PC-9 (cell line): ENCODE measurements around the gene PRKAG1. TPM values are rescaled to one million over a fixed set of nuclear protein-coding genes. Genes with fewer than 3 reads are reported as not detected.

Source experiments
- BruUV-seq: library from RNA; stranded (reverse); fragments of 400-500 nt; replicated peaks from 2 replicates; lab custom pipeline; 2021; lab: Mats Ljungman, UMichigan
- CTCF ChIA-PET: fragments of 300-600 bp; sonication (Branson Sonifier 250); formaldehyde crosslinking; loops from one replicate; lab custom pipeline; 2022; ENCODE audit warnings: antibody characterized with exemption; lab: Charles Lee
- POLR2A ChIA-PET: fragments of 300-600 bp; sonication (Branson Sonifier 250); formaldehyde crosslinking; loops from one replicate; lab custom pipeline; 2022; ENCODE audit warnings: antibody characterized with exemption; ENCODE audit not compliant: unreplicated experiment; lab: Charles Lee
- DNase-seq, 2 experiments: peaks; one replicate each; pipeline versions ENCODE4 v3.0.0 to v3.0.0-alpha.2; 2015 to 2022; ENCODE audit warnings: mixed read lengths in 1 of 2
- H2AFZ ChIP-seq: fragments of 200-600 bp; sonication (generic); 2 replicates; pipeline ENCODE4 v1.8.1; 2017; ENCODE audit warnings: antibody characterized with exemption
- H3F3A ChIP-seq: fragments of 200-600 bp; sonication (generic); 2 replicates; pipeline ENCODE4 v1.8.1; 2017; ENCODE audit warnings: antibody characterized with exemption, mild to moderate bottlenecking, low read depth; ENCODE audit not compliant: insufficient read depth
- H3K27ac ChIP-seq: fragments of 200-600 bp; sonication (generic); 2 replicates; pipeline ENCODE4 v1.6.1; 2016; ENCODE audit warnings: mixed run types
- H3K27me3 ChIP-seq: fragments of 200-600 bp; sonication (generic); 2 replicates; pipeline ENCODE4 v1.6.1; 2016; ENCODE audit warnings: low read depth, mixed run types; ENCODE audit not compliant: insufficient read depth
- H3K36me3 ChIP-seq: fragments of 200-600 bp; sonication (generic); 2 replicates; pipeline ENCODE4 v1.6.1; 2016; ENCODE audit warnings: low read depth, mixed run types
- H3K4me1 ChIP-seq: fragments of 200-600 bp; sonication (generic); replicated peaks from 2 replicates; pipeline ENCODE4 v1.6.1; 2016; ENCODE audit warnings: mixed run types; ENCODE audit not compliant: insufficient read depth
- H3K4me2 ChIP-seq: fragments of 200-600 bp; sonication (generic); 2 replicates; pipeline ENCODE4 v1.6.1; 2017; ENCODE audit warnings: mixed run types
- H3K4me3 ChIP-seq: fragments of 200-600 bp; sonication (generic); 2 replicates; pipeline ENCODE4 v1.6.1; 2016; ENCODE audit warnings: mixed run types
- H3K79me2 ChIP-seq: fragments of 200-600 bp; sonication (generic); 2 replicates; pipeline ENCODE4 v1.6.1; 2017; ENCODE audit warnings: low read depth, mixed run types
- H3K9me2 ChIP-seq: fragments of 200-600 bp; sonication (generic); 2 replicates; pipeline ENCODE4 v1.8.1; 2017; ENCODE audit warnings: mild to moderate bottlenecking; ENCODE audit not compliant: insufficient read depth
- H3K9me3 ChIP-seq: fragments of 200-600 bp; sonication (generic); 2 replicates; pipeline ENCODE4 v1.8.1; 2016; ENCODE audit warnings: low read depth; ENCODE audit not compliant: insufficient read depth
- H4K20me1 ChIP-seq: fragments of 200-600 bp; sonication (generic); 2 replicates; pipeline ENCODE4 v1.8.1; 2017; ENCODE audit not compliant: insufficient read depth
- CTCF ChIP-seq: fragments of 200-600 bp; sonication (generic); conservative IDR thresholded peaks from 2 replicates; pipeline ENCODE4 v1.6.1; 2017; ENCODE audit warnings: mixed run types, antibody characterized with exemption, mild to moderate bottlenecking, moderate library complexity
- EZH2 ChIP-seq: fragments of 200-600 bp; sonication (generic); IDR thresholded peaks from 2 replicates; pipeline ENCODE4 v1.8.0; 2017; ENCODE audit warnings: antibody characterized with exemption, low read depth
- intact Hi-C: fragments of 100-400 bp; cut with micrococcal nuclease; formaldehyde crosslinking; loops from one replicate; pipeline ENCODE4 v1.10.0; 2022; ENCODE audit not compliant: unreplicated experiment
- total RNA-seq: library from RNA; stranded (reverse); gene quantifications from 2 replicates; pipeline ENCODE4 v1.2.3, GENCODE V29; 2021

PRKAG1 gene
- total RNA-seq, 1 experiment from 2014 or later = 53.6 TPM

GRCh38 chr12:49049566-49050224, 31.1 kb upstream of the PRKAG1 start:
- Histone ChIP-seq H3K4me3 (no peak overlapping the region), H3K4me2 (no peak overlapping the region), H3K27me3 (no peaks in the 10 kb centered on the region), H3K9me2 (no peaks in the 10 kb centered on the region), H3K27ac (no peak overlapping the region), H3F3A (no peaks in the 10 kb centered on the region), H4K20me1 (peaks cover 18% of the 10 kb centered on the region), H3K4me1 (no peaks in the 10 kb centered on the region), H3K9me3 (no peaks in the 10 kb centered on the region), H2AFZ (no peak overlapping the region), H3K79me2 (peaks cover 4% of the 10 kb centered on the region), H3K36me3 (peaks cover 25% of the 10 kb centered on the region)
- no peak for DNase-seq
- no TSS peak for BruUV-seq
- TF ChIP-seq CTCF (no peak), EZH2 (no peak)
- intact Hi-C loops = no loop called here
- ChIA-PET POLR2A (no interaction called here), CTCF (interaction anchor here (1.2 kb wide), 1 partner anchor 22 kb away, joined by 3 read pairs; no protein-coding TSS in a partner anchor)

- H3K9me3 ChIP-seq = no peaks in the 10 kb centered on the region
- H3K36me3 ChIP-seq = peaks cover 26% of the 10 kb centered on the region
- H3K4me1 ChIP-seq = no peaks in the 10 kb centered on the region
- H3K27ac ChIP-seq = no peak overlapping the region
- H3K9me2 ChIP-seq = no peaks in the 10 kb centered on the region
- H3K27me3 ChIP-seq = no peaks in the 10 kb centered on the region
- H2AFZ ChIP-seq = no peak overlapping the region
- CTCF ChIA-PET = interaction anchor here (1.2 kb wide), 1 partner anchor 22 kb away, joined by 3 read pairs; no protein-coding TSS in a partner anchor
- H3K4me3 ChIP-seq = no peak overlapping the region
- TF ChIP-seq EZH2 (no peak), CTCF (no peak)
- H3K4me2 ChIP-seq = no peak overlapping the region
- POLR2A ChIA-PET = no interaction called here
- H3F3A ChIP-seq = no peaks in the 10 kb centered on the region
- BruUV-seq = no TSS peak
- peaks cover 12% of the 10 kb centered on the region for H4K20me1 ChIP-seq
- intact Hi-C loops = no loop called here
- no peak for DNase-seq
- H3K79me2 ChIP-seq = no peaks in the 10 kb centered on the region; the same call in 1 of the 2 replicates
These were observed 30.4 kb upstream of the PRKAG1 start for GRCh38 chr12:49048953-49049352.

GRCh38 chr12:49046129-49046895, 27.7 kb upstream of the PRKAG1 start:
- CTCF ChIA-PET = no interaction called here
- DNase-seq = no peak
- no peak overlapping the region for H3K4me3 ChIP-seq
- no peaks in the 10 kb centered on the region for H3K9me2 ChIP-seq
- no peak overlapping the region for H3K4me2 ChIP-seq
- H3F3A ChIP-seq = no peaks in the 10 kb centered on the region
- H3K27ac ChIP-seq = no peak overlapping the region
- H3K4me1 ChIP-seq = no peaks in the 10 kb centered on the region
- H2AFZ ChIP-seq = no peak overlapping the region
- TF ChIP-seq CTCF = no peak
- no peak for TF ChIP-seq EZH2
- POLR2A ChIA-PET = no interaction called here
- H3K9me3 ChIP-seq = no peaks in the 10 kb centered on the region
- H3K27me3 ChIP-seq = no peaks in the 10 kb centered on the region
- H3K36me3 ChIP-seq = peaks cover 36% of the 10 kb centered on the region
- intact Hi-C loops = no loop called here
- H3K79me2 ChIP-seq = no peaks in the 10 kb centered on the region
- H4K20me1 ChIP-seq = 0 out of 2 replicates have a peak, but pooled peaks cover 5% of the 10 kb centered on the region
- no TSS peak for BruUV-seq
